ENCODE data around the gene MTUS2. TPM values are rescaled to one million over a fixed set of nuclear protein-coding genes. Genes with fewer than 3 reads are reported as not detected.

MTUS2 gene
- total RNA-seq, 1 experiment from 2014 or later = 0.11 TPM

- H3K4me1 ChIP-seq (ENCODE audit: insufficient read depth, low read length, poor library complexity, severe bottlenecking) = no peaks in the 10 kb centered on the region
- DNase-seq (ENCODE audit: low spot score) = peak; percentile 74
- POLR2A ChIA-PET (ENCODE audit: low non-redundant PET) = no interaction called here
Observed at GRCh38 chr13:29369060-29369743, 549.1 kb downstream of the MTUS2 start.

DNA sequence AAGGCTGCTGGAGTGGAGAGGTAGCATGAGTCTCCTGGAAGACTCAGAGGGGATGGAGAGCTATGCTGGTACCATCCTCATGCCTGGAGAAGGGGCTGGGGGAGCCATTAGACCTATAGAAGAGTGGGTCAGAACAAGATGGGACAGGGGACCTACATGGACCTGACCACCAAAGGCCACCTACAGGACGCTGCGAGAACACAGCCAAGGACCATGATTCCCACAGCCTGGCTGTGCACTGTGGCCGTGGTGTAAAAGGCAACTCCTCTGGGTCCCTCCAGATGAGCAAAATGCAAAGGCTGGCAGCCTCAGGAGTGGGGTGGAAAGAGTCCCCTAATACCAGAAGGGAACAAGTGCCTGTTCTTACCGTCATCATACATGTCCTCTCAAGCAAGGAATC lies 559.1 kb downstream of the MTUS2 start:
- no TSS peak for BruUV-seq (replicated peaks)
- intact Hi-C loops (cut with micrococcal nuclease; ENCODE audit: unreplicated experiment) = no loop called here
- ChIA-PET CTCF (no interaction called here), POLR2A (ENCODE audit: low non-redundant PET) (no interaction called here)
- no peaks in the 10 kb centered on the region for H3K4me1 ChIP-seq (ENCODE audit: insufficient read depth, low read length, poor library complexity, severe bottlenecking)
- no peak overlapping the region for H3K4me3 ChIP-seq (ENCODE audit: low read depth, low read length, poor library complexity, severe bottlenecking)
- peaks cover 7% of the 10 kb centered on the region for H3K27me3 ChIP-seq (replicated peaks; ENCODE audit: insufficient read depth, low read depth, low read length, poor library complexity)
- H3K27ac ChIP-seq (ENCODE audit: low read depth, low read length, poor library complexity, severe bottlenecking) = no peak overlapping the region
- TF ChIP-seq, protein P1, sequence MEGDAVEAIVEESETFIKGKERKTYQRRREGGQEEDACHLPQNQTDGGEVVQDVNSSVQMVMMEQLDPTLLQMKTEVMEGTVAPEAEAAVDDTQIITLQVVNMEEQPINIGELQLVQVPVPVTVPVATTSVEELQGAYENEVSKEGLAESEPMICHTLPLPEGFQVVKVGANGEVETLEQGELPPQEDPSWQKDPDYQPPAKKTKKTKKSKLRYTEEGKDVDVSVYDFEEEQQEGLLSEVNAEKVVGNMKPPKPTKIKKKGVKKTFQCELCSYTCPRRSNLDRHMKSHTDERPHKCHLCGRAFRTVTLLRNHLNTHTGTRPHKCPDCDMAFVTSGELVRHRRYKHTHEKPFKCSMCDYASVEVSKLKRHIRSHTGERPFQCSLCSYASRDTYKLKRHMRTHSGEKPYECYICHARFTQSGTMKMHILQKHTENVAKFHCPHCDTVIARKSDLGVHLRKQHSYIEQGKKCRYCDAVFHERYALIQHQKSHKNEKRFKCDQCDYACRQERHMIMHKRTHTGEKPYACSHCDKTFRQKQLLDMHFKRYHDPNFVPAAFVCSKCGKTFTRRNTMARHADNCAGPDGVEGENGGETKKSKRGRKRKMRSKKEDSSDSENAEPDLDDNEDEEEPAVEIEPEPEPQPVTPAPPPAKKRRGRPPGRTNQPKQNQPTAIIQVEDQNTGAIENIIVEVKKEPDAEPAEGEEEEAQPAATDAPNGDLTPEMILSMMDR (conservative IDR thresholded peaks at IDR 0.05; ENCODE audit: low read depth, low read length) = no peak
- TF ChIP-seq EZH2 (IDR thresholded peaks at IDR 0.05; ENCODE audit: borderline replicate concordance, low read depth, low read length, poor library complexity, severe bottlenecking) = no peak
- no peaks in the 10 kb centered on the region for H3K36me3 ChIP-seq (ENCODE audit: insufficient read depth, low read length, poor library complexity, severe bottlenecking)
- no peaks in the 10 kb centered on the region for H3K9me3 ChIP-seq (ENCODE audit: low read depth, low read length, poor library complexity, severe bottlenecking)
- no peak for DNase-seq (ENCODE audit: low spot score)

More at GRCh38 chr13:29369060-29369743, 549.1 kb downstream of the MTUS2 start:
- Histone ChIP-seq H3K4me3 (ENCODE audit: low read depth, low read length, poor library complexity, severe bottlenecking) (no peak overlapping the region), H3K36me3 (ENCODE audit: insufficient read depth, low read length, poor library complexity, severe bottlenecking) (no peaks in the 10 kb centered on the region), H3K27me3 (replicated peaks; ENCODE audit: insufficient read depth, low read depth, low read length, poor library complexity) (peaks cover 4% of the 10 kb centered on the region), H3K9me3 (ENCODE audit: low read depth, low read length, poor library complexity, severe bottlenecking) (no peaks in the 10 kb centered on the region), H3K27ac (ENCODE audit: low read depth, low read length, poor library complexity, severe bottlenecking) (no peak overlapping the region)
- TF ChIP-seq, protein P1 (conservative IDR thresholded peaks at IDR 0.05; ENCODE audit: low read depth, low read length) = peak; percentile 66
- TF ChIP-seq EZH2 (IDR thresholded peaks at IDR 0.05; ENCODE audit: borderline replicate concordance, low read depth, low read length, poor library complexity, severe bottlenecking) = no peak
- no TSS peak for BruUV-seq (replicated peaks)
- intact Hi-C loops (cut with micrococcal nuclease; ENCODE audit: unreplicated experiment) = loop anchor here (5.0 to 10.0 kb wide), 3 partner anchors 562 to 1044 kb away; no protein-coding TSS in a partner anchor
- CTCF ChIA-PET = interaction anchor here (0.6 kb wide), 1 partner anchor 1649 kb away, joined by 3 read pairs; no protein-coding TSS in a partner anchor

GRCh38 chr13:29379865-29380264 lies 559.7 kb downstream of the MTUS2 start:
- Histone ChIP-seq H3K4me1 (ENCODE audit: insufficient read depth, low read length, poor library complexity, severe bottlenecking) (no peaks in the 10 kb centered on the region), H3K9me3 (ENCODE audit: low read depth, low read length, poor library complexity, severe bottlenecking) (no peaks in the 10 kb centered on the region), H3K27ac (ENCODE audit: low read depth, low read length, poor library complexity, severe bottlenecking) (no peak overlapping the region), H3K36me3 (ENCODE audit: insufficient read depth, low read length, poor library complexity, severe bottlenecking) (no peaks in the 10 kb centered on the region), H3K4me3 (ENCODE audit: low read depth, low read length, poor library complexity, severe bottlenecking) (no peak overlapping the region), H3K27me3 (replicated peaks; ENCODE audit: insufficient read depth, low read depth, low read length, poor library complexity) (peaks cover 7% of the 10 kb centered on the region)
- DNase-seq (ENCODE audit: low spot score) = no peak
- intact Hi-C loops (cut with micrococcal nuclease; ENCODE audit: unreplicated experiment) = no loop called here
- TF ChIP-seq, protein P1 (conservative IDR thresholded peaks at IDR 0.05; ENCODE audit: low read depth, low read length) = no peak
- no peak for TF ChIP-seq EZH2 (IDR thresholded peaks at IDR 0.05; ENCODE audit: borderline replicate concordance, low read depth, low read length, poor library complexity, severe bottlenecking)
- no TSS peak for BruUV-seq (replicated peaks)
- ChIA-PET CTCF (no interaction called here), POLR2A (ENCODE audit: low non-redundant PET) (no interaction called here)
